ENCODE data around the gene TUBA1C. TPM values are rescaled to one million over a fixed set of nuclear protein-coding genes. Genes with fewer than 3 reads are reported as not detected.
A peak's percentile ranks its signal among the peaks of the same experiment; 100 is the strongest.

The TUBA1C gene
- polyA plus RNA-seq, 1 of the 3 experiments (the other 2 are of a cell fraction), result 3.3 TPM

DNA sequence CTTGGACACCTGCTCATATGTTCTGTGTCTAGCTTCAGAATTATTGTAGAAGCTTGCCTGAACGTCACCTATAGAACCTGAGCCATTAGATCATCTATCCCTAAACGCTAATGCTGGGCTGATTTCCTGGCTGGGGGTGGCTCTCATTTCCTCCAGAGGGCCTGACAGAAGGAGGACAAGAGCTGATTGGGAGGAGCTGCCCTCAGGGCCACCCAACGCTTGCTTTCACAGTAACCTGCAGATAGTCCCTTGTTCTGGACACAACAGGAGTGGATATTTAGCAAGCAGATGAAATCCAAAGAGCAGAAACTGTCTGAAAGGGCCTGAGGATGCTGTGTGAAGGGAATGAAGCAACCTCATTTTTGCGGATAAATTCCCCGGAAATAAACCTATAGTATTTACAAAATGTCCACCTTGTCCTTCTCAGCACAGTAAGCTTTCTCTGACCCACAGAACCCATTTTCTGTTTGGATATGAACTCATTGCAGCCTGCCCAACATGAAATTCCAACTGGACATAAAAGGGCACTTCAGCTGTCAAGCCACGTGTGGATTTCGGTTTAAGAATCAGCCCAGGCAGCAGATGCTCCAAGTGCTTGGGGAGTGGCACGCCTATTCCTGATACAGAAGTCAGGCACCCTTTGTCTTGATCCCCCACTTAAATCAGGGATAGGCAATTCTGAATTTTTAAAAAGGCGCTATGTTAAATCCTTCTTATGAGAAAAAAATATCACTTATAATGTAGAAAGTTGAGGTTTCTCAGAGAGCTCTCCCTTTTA lies 32.8 kb upstream of the TUBA1C start:
- H3K9me3 ChIP-seq, result no peaks in the 10 kb centered on the region
- H3K4me1 ChIP-seq (ENCODE audit: control insufficient read depth in 1 of 2, insufficient read depth in 2 of 2, low read depth in 1 of 2, low read length in 1 of 2), result peaks cover 23 to 29% of the 10 kb centered on the region in 2 experiments
- ChIA-PET CTCF (interaction anchor here (0.9 to 7.0 kb wide), 16 partner anchors 9 to 162 kb away, joined by 3 to 79 read pairs (median 6); partner anchors contain the start of genes DHH, RHEBL1, TUBA1A and TUBA1B), POLR2A (interaction anchor here (0.7 to 4.7 kb wide), 6 partner anchors 8 to 168 kb away, joined by 3 to 94 read pairs (median 6); partner anchors contain the start of genes SPATS2, TUBA1A and TUBA1B)
- no peaks in the 10 kb centered on the region for H3K9me2 ChIP-seq
- H3K27me3 ChIP-seq (ENCODE audit: insufficient read depth), result no peaks in the 10 kb centered on the region
- no peaks in the 10 kb centered on the region for H4K20me1 ChIP-seq (ENCODE audit: insufficient read depth)
- H3K27ac ChIP-seq (ENCODE audit: low read depth in 2 of 2, low read length in 1 of 2), result peak overlapping the region; percentile 79 to 90
- H3K4me3 ChIP-seq (ENCODE audit: low read depth in 2 of 2, low read length in 1 of 2), result peak overlapping the region in 1 of 2 experiments; percentile 41; a peak in 1 of 4 replicates
- H3F3A ChIP-seq (replicated peaks; ENCODE audit: insufficient read depth), result peaks cover 16% of the 10 kb centered on the region
- TF ChIP-seq MXI1 (IDR thresholded peaks at IDR 0.05; ENCODE audit: low read depth, low read length), result peak; percentile 51; the same call in 1 of the 2 replicates
- TF ChIP-seq JUND (IDR thresholded peaks at IDR 0.05), result no peak
- peak overlapping the region; percentile 95 for H2AFZ ChIP-seq (ENCODE audit: low read depth)
- H3K4me2 ChIP-seq, result peak overlapping the region; percentile 73
- DNase-seq, result no peak
- H3K79me2 ChIP-seq (ENCODE audit: insufficient read depth), result peaks cover 10% of the 10 kb centered on the region; the same call in 1 of the 2 replicates
- peak overlapping the region; percentile 77 for H3K9ac ChIP-seq
- WGBS (ENCODE audit: low lambda C conversion rate), result 85% methylated on average over 9 of the region's 9 CpGs
- H3K36me3 ChIP-seq (replicated peaks in 1 of 2; ENCODE audit: control insufficient read depth in 1 of 2, insufficient read depth in 2 of 2, low read length in 1 of 2), result no peaks in the 10 kb centered on the region

DNA sequence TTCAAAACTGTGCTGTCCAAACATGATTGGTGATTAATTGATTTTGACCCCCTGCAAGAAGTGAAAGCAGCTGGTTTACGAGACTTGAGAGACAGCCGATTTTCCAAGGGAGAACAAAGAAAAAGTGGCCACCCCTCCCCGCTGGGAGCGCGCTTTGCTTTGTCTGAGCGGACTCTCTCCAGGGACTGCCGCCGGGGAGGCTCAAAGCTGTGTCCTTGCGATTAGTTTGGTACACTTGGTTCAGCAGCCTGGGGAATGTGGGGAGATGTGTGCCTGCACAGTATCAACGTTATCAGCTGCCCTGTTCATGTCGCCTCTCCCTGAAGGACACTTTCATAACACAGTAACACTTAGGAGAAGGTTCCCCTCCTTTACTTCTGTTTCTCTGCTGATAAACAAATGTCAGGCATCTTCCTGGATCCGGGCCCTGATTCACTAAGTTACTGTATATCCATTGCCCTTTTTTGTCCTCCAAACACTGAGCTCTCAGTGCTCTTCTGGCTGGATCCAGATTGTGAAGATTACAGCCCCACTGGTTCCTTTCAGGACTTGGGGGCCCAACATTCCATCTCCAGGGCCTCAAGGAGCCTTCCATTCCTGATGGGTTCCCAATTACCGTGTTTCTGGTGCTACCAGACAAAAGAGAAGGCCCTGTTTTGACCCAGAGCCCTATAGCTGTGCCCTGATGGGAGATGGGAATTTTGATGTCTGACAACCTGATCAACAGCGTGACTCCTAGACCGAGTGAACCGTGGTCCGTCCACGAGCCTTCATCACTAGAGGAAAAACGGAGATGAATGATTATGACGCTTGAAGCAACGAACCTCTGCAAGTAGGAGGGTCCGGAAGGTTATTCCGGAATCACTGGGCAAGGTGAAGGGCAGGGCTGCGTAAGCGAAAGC lies 31.7 kb upstream of the TUBA1C start:
- Histone ChIP-seq H3K9me3 (no peaks in the 10 kb centered on the region), H3K79me2 (ENCODE audit: insufficient read depth) (peaks cover 10% of the 10 kb centered on the region; the same call in 1 of the 2 replicates), H3K9ac (peak overlapping the region; percentile 77), H3K27me3 (ENCODE audit: insufficient read depth) (no peaks in the 10 kb centered on the region), H3K4me2 (peak overlapping the region; percentile 73), H3K9me2 (no peaks in the 10 kb centered on the region), H3K27ac (ENCODE audit: low read depth in 2 of 2, low read length in 1 of 2) (peak overlapping the region; percentile 79 to 90), H3K4me3 (ENCODE audit: low read depth in 2 of 2, low read length in 1 of 2) (peak overlapping the region in 1 of 2 experiments; percentile 41; a peak in 2 of 4 replicates), H2AFZ (ENCODE audit: low read depth) (peak overlapping the region; percentile 95), H4K20me1 (ENCODE audit: insufficient read depth) (no peaks in the 10 kb centered on the region), H3F3A (replicated peaks; ENCODE audit: insufficient read depth) (peaks cover 16% of the 10 kb centered on the region), H3K36me3 (replicated peaks in 1 of 2; ENCODE audit: control insufficient read depth in 1 of 2, insufficient read depth in 2 of 2, low read length in 1 of 2) (no peaks in the 10 kb centered on the region), H3K4me1 (ENCODE audit: control insufficient read depth in 1 of 2, insufficient read depth in 2 of 2, low read depth in 1 of 2, low read length in 1 of 2) (peaks cover 23 to 25% of the 10 kb centered on the region in 2 experiments)
- peak; percentile 64 for DNase-seq
- ChIA-PET CTCF (interaction anchor here (0.6 to 7.0 kb wide), 22 partner anchors 10 to 170 kb away, joined by 3 to 79 read pairs (median 4); partner anchors contain the start of genes DHH, LMBR1L, RHEBL1 and TUBA1A), POLR2A (interaction anchor here (0.7 to 4.7 kb wide), 6 partner anchors 9 to 169 kb away, joined by 3 to 94 read pairs (median 6); partner anchors contain the start of genes SPATS2, TUBA1A and TUBA1B)
- no peak for TF ChIP-seq SMC3 (IDR thresholded peaks at IDR 0.05; ENCODE audit: low read depth, low read length)
- peak in 1 of 2 experiments; percentile 44; a peak in 1 of 4 replicates for TF ChIP-seq EP300 (IDR thresholded peaks at IDR 0.05; ENCODE audit: borderline replicate concordance in 1 of 2, low read depth in 1 of 2, low read length in 1 of 2)
- TF ChIP-seq TAF1 (IDR thresholded peaks at IDR 0.05; ENCODE audit: borderline replicate concordance, low read depth, low read length), result peak; percentile 42; the same call in 1 of the 2 replicates
- 0 out of 2 replicates have a peak, but pooled peaks have one; percentile 33 for TF ChIP-seq SIN3A (IDR thresholded peaks at IDR 0.05; ENCODE audit: borderline replicate concordance, low read depth, low read length)
- TF ChIP-seq, protein P1, sequence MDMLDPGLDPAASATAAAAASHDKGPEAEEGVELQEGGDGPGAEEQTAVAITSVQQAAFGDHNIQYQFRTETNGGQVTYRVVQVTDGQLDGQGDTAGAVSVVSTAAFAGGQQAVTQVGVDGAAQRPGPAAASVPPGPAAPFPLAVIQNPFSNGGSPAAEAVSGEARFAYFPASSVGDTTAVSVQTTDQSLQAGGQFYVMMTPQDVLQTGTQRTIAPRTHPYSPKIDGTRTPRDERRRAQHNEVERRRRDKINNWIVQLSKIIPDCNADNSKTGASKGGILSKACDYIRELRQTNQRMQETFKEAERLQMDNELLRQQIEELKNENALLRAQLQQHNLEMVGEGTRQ (IDR thresholded peaks at IDR 0.05; ENCODE audit: borderline replicate concordance, low read depth, low read length), result no peak
- 0 out of 2 replicates have a peak, but pooled peaks have one; percentile 31 for TF ChIP-seq FOXJ3 (CRISPR knock-in tag; IDR thresholded peaks at IDR 0.05)
- 0 out of 2 replicates have a peak, but pooled peaks have one; percentile 40 for TF ChIP-seq RCOR1 (IDR thresholded peaks at IDR 0.05; ENCODE audit: low read length)
- peak; percentile 60 for TF ChIP-seq GATA2 (CRISPR knock-in tag; IDR thresholded peaks at IDR 0.05)
- TF ChIP-seq, protein P2, sequence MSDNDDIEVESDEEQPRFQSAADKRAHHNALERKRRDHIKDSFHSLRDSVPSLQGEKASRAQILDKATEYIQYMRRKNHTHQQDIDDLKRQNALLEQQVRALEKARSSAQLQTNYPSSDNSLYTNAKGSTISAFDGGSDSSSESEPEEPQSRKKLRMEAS (IDR thresholded peaks at IDR 0.05; ENCODE audit: low read depth), result no peak
- TF ChIP-seq, protein P3, sequence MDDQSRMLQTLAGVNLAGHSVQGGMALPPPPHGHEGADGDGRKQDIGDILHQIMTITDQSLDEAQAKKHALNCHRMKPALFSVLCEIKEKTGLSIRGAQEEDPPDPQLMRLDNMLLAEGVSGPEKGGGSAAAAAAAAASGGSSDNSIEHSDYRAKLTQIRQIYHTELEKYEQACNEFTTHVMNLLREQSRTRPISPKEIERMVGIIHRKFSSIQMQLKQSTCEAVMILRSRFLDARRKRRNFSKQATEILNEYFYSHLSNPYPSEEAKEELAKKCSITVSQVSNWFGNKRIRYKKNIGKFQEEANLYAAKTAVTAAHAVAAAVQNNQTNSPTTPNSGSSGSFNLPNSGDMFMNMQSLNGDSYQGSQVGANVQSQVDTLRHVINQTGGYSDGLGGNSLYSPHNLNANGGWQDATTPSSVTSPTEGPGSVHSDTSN (IDR thresholded peaks at IDR 0.05), result peak; percentile 37; the same call in 1 of the 2 replicates
- TF ChIP-seq, protein P4, sequence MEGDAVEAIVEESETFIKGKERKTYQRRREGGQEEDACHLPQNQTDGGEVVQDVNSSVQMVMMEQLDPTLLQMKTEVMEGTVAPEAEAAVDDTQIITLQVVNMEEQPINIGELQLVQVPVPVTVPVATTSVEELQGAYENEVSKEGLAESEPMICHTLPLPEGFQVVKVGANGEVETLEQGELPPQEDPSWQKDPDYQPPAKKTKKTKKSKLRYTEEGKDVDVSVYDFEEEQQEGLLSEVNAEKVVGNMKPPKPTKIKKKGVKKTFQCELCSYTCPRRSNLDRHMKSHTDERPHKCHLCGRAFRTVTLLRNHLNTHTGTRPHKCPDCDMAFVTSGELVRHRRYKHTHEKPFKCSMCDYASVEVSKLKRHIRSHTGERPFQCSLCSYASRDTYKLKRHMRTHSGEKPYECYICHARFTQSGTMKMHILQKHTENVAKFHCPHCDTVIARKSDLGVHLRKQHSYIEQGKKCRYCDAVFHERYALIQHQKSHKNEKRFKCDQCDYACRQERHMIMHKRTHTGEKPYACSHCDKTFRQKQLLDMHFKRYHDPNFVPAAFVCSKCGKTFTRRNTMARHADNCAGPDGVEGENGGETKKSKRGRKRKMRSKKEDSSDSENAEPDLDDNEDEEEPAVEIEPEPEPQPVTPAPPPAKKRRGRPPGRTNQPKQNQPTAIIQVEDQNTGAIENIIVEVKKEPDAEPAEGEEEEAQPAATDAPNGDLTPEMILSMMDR (IDR thresholded peaks at IDR 0.05), result peak; percentile 41
- peak; percentile 74 for TF ChIP-seq POLR2AphosphoS5 (IDR thresholded peaks at IDR 0.05; ENCODE audit: low read depth, low read length)
- no peak for TF ChIP-seq RAD21 (IDR thresholded peaks at IDR 0.05; ENCODE audit: low read length)
- TF ChIP-seq RFX5 (IDR thresholded peaks at IDR 0.05; ENCODE audit: low read length), result no peak
- WGBS (ENCODE audit: low lambda C conversion rate), result 65% methylated on average over 20 of the region's 25 CpGs

Measured in SK-N-SH (cell line).